ENCODE measurements around the gene MAP4K2.

- TF ChIP-seq KAT8 (IDR thresholded peaks at IDR 0.05; ENCODE audit: low read depth): no peak
- no peak for TF ChIP-seq NFE2L1 (tag; IDR thresholded peaks at IDR 0.05; ENCODE audit: borderline replicate concordance, low read depth)
- no peak for TF ChIP-seq PML (IDR thresholded peaks at IDR 0.05; ENCODE audit: low read length)
- TF ChIP-seq GATAD2B (IDR thresholded peaks at IDR 0.05; ENCODE audit: borderline replicate concordance): no peak
These were observed 42.1 kb downstream of the MAP4K2 start for GRCh38 chr11:64760759-64761420.

Measured in K562 (cell line).